Liver (tissue), 9 donors: ENCODE results near the gene TEX44. TPM values are rescaled to one million over a fixed set of nuclear protein-coding genes. Genes with fewer than 3 reads are reported as not detected.

Source experiments
- DNase-seq: peaks from one replicate; pipeline ENCODE4 v3.0.0-alpha.2; 2017; ENCODE audit warnings: low spot score
- H3K27ac ChIP-seq, 2 donors: one replicate each; pipeline ENCODE4 v1.7.0; 2013; ENCODE audit warnings: inconsistent platforms in 2 of 2, low read length in 2 of 2, control low read depth in 1 of 2, low read depth in 1 of 2, mild to moderate bottlenecking in 1 of 2
- H3K27me3 ChIP-seq, 4 donors: one replicate each; pipeline versions ENCODE4 v1.6.1 to v1.7.0; 2013; ENCODE audit warnings: low read length in 3 of 4, inconsistent platforms in 1 of 4, mild to moderate bottlenecking in 1 of 4, moderate library complexity in 1 of 4; ENCODE audit not compliant: control insufficient read depth in 4 of 4, insufficient read depth in 4 of 4
- H3K36me3 ChIP-seq, 4 donors: one replicate each; pipeline versions ENCODE4 v1.6.1 to v1.7.0; 2013; ENCODE audit warnings: low read length in 3 of 4, mild to moderate bottlenecking in 3 of 4, low read depth in 1 of 4, moderate library complexity in 1 of 4; ENCODE audit not compliant: control insufficient read depth in 4 of 4, insufficient read depth in 3 of 4
- H3K4me1 ChIP-seq, 4 donors: one replicate each; pipeline versions ENCODE4 v1.6.1 to v1.7.0; 2013; ENCODE audit warnings: low read length in 3 of 4, mild to moderate bottlenecking in 3 of 4, moderate library complexity in 1 of 4; ENCODE audit not compliant: control insufficient read depth in 4 of 4, insufficient read depth in 4 of 4
- H3K4me3 ChIP-seq, 3 donors: one replicate each; pipeline versions ENCODE4 v1.6.1 to v1.7.0; 2013; ENCODE audit warnings: low read length in 3 of 3, control low read depth in 1 of 3, low read depth in 1 of 3, mild to moderate bottlenecking in 1 of 3
- H3K9ac ChIP-seq, 2 donors: one replicate each; pipeline ENCODE4 v1.7.0; 2013; ENCODE audit warnings: low read length in 2 of 2, mild to moderate bottlenecking in 2 of 2, moderate library complexity in 2 of 2, control low read depth in 1 of 2, low read depth in 1 of 2
- H3K9me3 ChIP-seq, 4 donors: one replicate each; pipeline versions ENCODE4 v1.6.1 to v1.7.0; 2013; ENCODE audit warnings: low read length in 3 of 4; ENCODE audit not compliant: control insufficient read depth in 4 of 4
- ATF3 ChIP-seq: IDR thresholded peaks from 2 replicates; pipeline ENCODE4 v1.6.1; 2016; ENCODE audit warnings: antibody characterized with exemption
- EGR1 ChIP-seq, 2 donors: IDR thresholded peaks; 2 replicates each; pipeline ENCODE4 v1.6.1; 2016 to 2018; ENCODE audit warnings: antibody characterized with exemption in 2 of 2, low read depth in 2 of 2
- FOXA1 ChIP-seq: IDR thresholded peaks from 2 replicates; pipeline ENCODE4 v1.6.1; 2016; ENCODE audit warnings: antibody characterized with exemption
- FOXA2 ChIP-seq: IDR thresholded peaks from 2 replicates; pipeline ENCODE4 v1.6.1; 2016; ENCODE audit warnings: antibody characterized with exemption
- GABPA ChIP-seq, 2 donors: IDR thresholded peaks in 1 of 2; conservative IDR thresholded peaks in 1 of 2; 2 replicates each; pipeline ENCODE4 v1.6.1; 2016; ENCODE audit warnings: antibody characterized with exemption in 2 of 2, mild to moderate bottlenecking in 1 of 2, moderate library complexity in 1 of 2
- HNF4A ChIP-seq, 2 donors: conservative IDR thresholded peaks; 2 replicates each; pipeline ENCODE4 v1.6.1; 2016; ENCODE audit warnings: antibody characterized with exemption in 2 of 2, mild to moderate bottlenecking in 2 of 2
- HNF4G ChIP-seq: IDR thresholded peaks from 2 replicates; pipeline ENCODE4 v1.6.1; 2016; ENCODE audit warnings: antibody characterized with exemption
- JUND ChIP-seq, 2 donors: IDR thresholded peaks; 2 replicates each; pipeline ENCODE4 v1.6.1; 2016; ENCODE audit warnings: antibody characterized with exemption in 2 of 2
- NR2F2 ChIP-seq: IDR thresholded peaks from 2 replicates; pipeline ENCODE4 v1.6.1; 2016; ENCODE audit warnings: antibody characterized with exemption
- RAD21 ChIP-seq, 2 donors: IDR thresholded peaks; 2 replicates each; pipeline ENCODE4 v1.6.1; 2016; ENCODE audit warnings: antibody characterized with exemption in 2 of 2, mild to moderate bottlenecking in 2 of 2
- REST ChIP-seq: IDR thresholded peaks from 2 replicates; pipeline ENCODE4 v1.6.1; 2016; ENCODE audit warnings: antibody characterized with exemption, mild to moderate bottlenecking
- RXRA ChIP-seq, 2 donors: IDR thresholded peaks; 2 replicates each; pipeline ENCODE4 v1.6.1; 2017 to 2018; ENCODE audit warnings: antibody characterized with exemption in 2 of 2, mild to moderate bottlenecking in 1 of 2
- SP1 ChIP-seq: IDR thresholded peaks from 2 replicates; pipeline ENCODE4 v1.6.1; 2018; ENCODE audit warnings: antibody characterized with exemption, mild to moderate bottlenecking
- TAF1 ChIP-seq: conservative IDR thresholded peaks from 2 replicates; pipeline ENCODE4 v1.6.1; 2016; ENCODE audit warnings: antibody characterized with exemption, mild to moderate bottlenecking
- YY1 ChIP-seq: IDR thresholded peaks from 2 replicates; pipeline ENCODE4 v1.6.1; 2016; ENCODE audit warnings: antibody characterized with exemption, mild to moderate bottlenecking
- WGBS: extraction: QIAGEN DNeasy Blood & Tissue Kit; methylation state at CpG from one replicate; pipeline ENCODE4 v1.1.7; 2013; 5-methylcytosine and 5-hydroxymethylcytosine counted together
- polyA plus RNA-seq, 2 donors: library from polyadenylated mRNA; stranded (reverse) in 1 of 2; unstranded in 1 of 2; fragments of 200-250 nt in 1 of 2; fragments of >200 nt in 1 of 2; fragmentation: Nextera tagmentation in 1 of 2; extraction: Ambion mirVana in 1 of 2; gene quantifications; one replicate each; pipeline versions ENCODE4 v1.2.1 to v1.2.3, GENCODE V29; 2013 to 2015
- total RNA-seq, 2 donors: library from RNA; depleted of rRNA; stranded (reverse); fragments of >200 nt; gene quantifications; one replicate each; pipeline ENCODE4 v1.2.3, GENCODE V29; 2014
- TF ChIP-seq, protein P1 (sequence below): IDR thresholded peaks from 2 replicates; pipeline ENCODE4 v1.6.1; 2016; ENCODE audit warnings: antibody characterized with exemption
- TF ChIP-seq, protein P2 (sequence below): fragments of 150-350 bp; IDR thresholded peaks from 2 replicates; pipeline ENCODE4 v1.5.1; 2017; ENCODE audit warnings: improper control_type of control experiment, low read depth, low read length; ENCODE audit not compliant: missing input control
- TF ChIP-seq, protein P3 (sequence below): IDR thresholded peaks from 2 replicates; pipeline ENCODE4 v1.6.1; 2016; ENCODE audit warnings: antibody characterized with exemption
- donor health status: healthy.
- donor health status: healthy.
- donor health status: healthy.
- donor health status: healthy.
- donor health status: healthy.

Gene TEX44
- total and polyA plus RNA-seq, 4 donors = not detected

DNA sequence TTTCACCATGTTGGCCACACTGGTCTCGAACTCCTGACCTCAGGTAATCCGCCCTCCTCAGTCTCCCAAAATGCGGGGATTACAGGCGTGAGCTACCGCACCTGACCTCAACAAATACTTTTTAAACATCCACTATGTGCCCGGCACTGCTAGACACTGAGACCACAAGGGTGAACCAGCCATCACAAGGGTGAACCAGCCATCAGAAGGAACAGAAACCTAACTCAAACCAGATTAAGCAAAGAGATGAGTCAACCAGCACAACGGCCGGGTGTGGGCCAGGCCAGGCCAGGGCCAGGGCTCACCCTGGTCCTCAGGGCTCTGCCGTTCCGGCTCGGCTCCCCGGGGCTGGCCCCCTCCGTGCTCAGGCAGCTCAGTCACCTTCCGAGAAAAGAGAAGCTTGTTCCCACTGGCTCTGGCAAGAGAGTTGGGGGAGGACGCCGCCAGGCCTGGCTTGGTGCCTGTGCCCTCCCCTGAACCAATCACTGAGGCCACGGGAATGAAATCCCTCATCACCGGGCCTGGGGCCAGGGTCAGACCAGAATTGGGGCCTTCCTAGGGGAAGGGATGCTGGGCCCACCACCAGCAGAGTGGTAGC is 4.4 kb downstream of the TEX44 start:
- H3K9ac ChIP-seq = no peak overlapping the region
- TF ChIP-seq REST (no peak), RAD21 (IDR thresholded peaks at IDR 0.05) (no peak), TAF1 (no peak), SP1 (no peak), HNF4G (no peak), GABPA (IDR thresholded peaks at IDR 0.05 in 1 of 2, conservative IDR thresholded peaks at IDR 0.05 in 1 of 2) (no peak)
- TF ChIP-seq, protein P1, sequence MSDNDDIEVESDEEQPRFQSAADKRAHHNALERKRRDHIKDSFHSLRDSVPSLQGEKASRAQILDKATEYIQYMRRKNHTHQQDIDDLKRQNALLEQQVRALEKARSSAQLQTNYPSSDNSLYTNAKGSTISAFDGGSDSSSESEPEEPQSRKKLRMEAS = no peak
- TF ChIP-seq, protein P2, sequence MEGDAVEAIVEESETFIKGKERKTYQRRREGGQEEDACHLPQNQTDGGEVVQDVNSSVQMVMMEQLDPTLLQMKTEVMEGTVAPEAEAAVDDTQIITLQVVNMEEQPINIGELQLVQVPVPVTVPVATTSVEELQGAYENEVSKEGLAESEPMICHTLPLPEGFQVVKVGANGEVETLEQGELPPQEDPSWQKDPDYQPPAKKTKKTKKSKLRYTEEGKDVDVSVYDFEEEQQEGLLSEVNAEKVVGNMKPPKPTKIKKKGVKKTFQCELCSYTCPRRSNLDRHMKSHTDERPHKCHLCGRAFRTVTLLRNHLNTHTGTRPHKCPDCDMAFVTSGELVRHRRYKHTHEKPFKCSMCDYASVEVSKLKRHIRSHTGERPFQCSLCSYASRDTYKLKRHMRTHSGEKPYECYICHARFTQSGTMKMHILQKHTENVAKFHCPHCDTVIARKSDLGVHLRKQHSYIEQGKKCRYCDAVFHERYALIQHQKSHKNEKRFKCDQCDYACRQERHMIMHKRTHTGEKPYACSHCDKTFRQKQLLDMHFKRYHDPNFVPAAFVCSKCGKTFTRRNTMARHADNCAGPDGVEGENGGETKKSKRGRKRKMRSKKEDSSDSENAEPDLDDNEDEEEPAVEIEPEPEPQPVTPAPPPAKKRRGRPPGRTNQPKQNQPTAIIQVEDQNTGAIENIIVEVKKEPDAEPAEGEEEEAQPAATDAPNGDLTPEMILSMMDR = no peak
- WGBS = 85% methylated on average over 18 of the region's 18 CpGs

DNA sequence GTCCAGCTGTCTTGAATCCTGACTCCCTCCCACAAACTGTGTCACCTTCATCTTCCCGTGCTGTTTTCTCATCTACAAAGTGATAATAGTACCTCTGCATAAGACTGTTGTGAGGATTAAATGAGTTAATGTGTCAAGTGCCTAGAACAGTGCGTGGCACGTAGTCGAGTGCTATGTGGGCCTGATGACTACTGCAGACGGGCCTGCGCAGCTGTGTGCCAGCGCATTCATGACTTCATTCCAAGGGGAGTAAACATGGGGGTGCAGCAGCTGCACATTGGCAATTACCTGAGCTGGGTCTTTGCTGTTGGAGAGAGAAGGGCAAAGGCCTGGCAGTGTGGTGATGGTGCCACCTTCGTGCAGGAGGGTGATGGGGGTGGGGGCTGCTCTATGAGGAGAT is 5.0 kb downstream of the TEX44 start:
- TF ChIP-seq RAD21 (IDR thresholded peaks at IDR 0.05) (no peak), REST (no peak), HNF4G (no peak), YY1 (no peak), NR2F2 (no peak), JUND (IDR thresholded peaks at IDR 0.05) (no peak), ATF3 (no peak), FOXA2 (no peak), RXRA (IDR thresholded peaks at IDR 0.05) (no peak), HNF4A (conservative IDR thresholded peaks at IDR 0.05) (no peak), SP1 (no peak), FOXA1 (no peak), TAF1 (no peak), GABPA (IDR thresholded peaks at IDR 0.05 in 1 of 2, conservative IDR thresholded peaks at IDR 0.05 in 1 of 2) (no peak), EGR1 (IDR thresholded peaks at IDR 0.05; ENCODE audit: low read depth in 2 of 2) (no peak)
- TF ChIP-seq, protein P3, sequence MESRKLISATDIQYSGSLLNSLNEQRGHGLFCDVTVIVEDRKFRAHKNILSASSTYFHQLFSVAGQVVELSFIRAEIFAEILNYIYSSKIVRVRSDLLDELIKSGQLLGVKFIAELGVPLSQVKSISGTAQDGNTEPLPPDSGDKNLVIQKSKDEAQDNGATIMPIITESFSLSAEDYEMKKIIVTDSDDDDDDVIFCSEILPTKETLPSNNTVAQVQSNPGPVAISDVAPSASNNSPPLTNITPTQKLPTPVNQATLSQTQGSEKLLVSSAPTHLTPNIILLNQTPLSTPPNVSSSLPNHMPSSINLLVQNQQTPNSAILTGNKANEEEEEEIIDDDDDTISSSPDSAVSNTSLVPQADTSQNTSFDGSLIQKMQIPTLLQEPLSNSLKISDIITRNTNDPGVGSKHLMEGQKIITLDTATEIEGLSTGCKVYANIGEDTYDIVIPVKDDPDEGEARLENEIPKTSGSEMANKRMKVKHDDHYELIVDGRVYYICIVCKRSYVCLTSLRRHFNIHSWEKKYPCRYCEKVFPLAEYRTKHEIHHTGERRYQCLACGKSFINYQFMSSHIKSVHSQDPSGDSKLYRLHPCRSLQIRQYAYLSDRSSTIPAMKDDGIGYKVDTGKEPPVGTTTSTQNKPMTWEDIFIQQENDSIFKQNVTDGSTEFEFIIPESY = no peak
- TF ChIP-seq, protein P2 = no peak
- Histone ChIP-seq H3K4me1 (no peaks in the 10 kb centered on the region), H3K9me3 (no peaks in the 10 kb centered on the region), H3K9ac (no peak overlapping the region), H3K27ac (no peak overlapping the region), H3K36me3 (no peaks in the 10 kb centered on the region), H3K27me3 (no peaks in the 10 kb centered on the region), H3K4me3 (no peak overlapping the region)
- 91% methylated on average over 8 of the region's 8 CpGs for WGBS
- DNase-seq = no peak

More for the DNA sequence above, 4.4 kb downstream of the TEX44 start:
- H3K9me3 ChIP-seq = no peaks in the 10 kb centered on the region
- H3K4me3 ChIP-seq = no peak overlapping the region
- H3K27ac ChIP-seq = no peak overlapping the region
- H3K27me3 ChIP-seq = no peaks in the 10 kb centered on the region
- no peak for DNase-seq
- no peaks in the 10 kb centered on the region for H3K36me3 ChIP-seq
- no peaks in the 10 kb centered on the region for H3K4me1 ChIP-seq
